GM23248 (cell line): ENCODE measurements around the gene DAAM1.

Experiments used
- EZH2 ChIP-seq: fragments of 200-600 bp; sonication (generic); IDR thresholded peaks from 2 replicates; pipeline ENCODE4 v1.6.1; 2018; ENCODE audit warnings: antibody characterized with exemption, mild to moderate bottlenecking; ENCODE audit not compliant: insufficient read depth, poor library complexity, severe bottlenecking
- EZH2phosphoT487 ChIP-seq: fragments of 200-600 bp; sonication (generic); IDR thresholded peaks from 2 replicates; pipeline ENCODE4 v1.6.1; 2018; ENCODE audit warnings: antibody characterized with exemption, moderate library complexity, mild to moderate bottlenecking, low read depth; ENCODE audit not compliant: insufficient read depth

DNA sequence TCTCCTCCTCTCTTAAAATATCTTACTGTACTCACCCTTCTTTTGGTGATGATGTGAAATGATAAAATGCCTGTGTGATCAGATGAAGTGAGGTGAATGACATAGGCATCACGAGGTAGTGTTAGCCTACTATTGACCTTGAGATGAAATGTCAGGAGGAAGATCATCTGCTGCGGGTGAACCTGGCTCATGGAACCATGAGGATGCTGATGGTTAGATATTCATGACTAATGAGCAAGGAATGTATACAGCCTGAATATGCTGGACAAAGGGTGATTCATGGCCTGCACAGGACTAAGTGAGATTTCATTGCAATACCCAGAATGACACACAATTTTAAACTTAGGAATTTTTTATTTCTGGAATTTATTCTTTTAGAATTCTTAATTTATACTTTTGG, 89.6 kb downstream of the DAAM1 start:
- no peak for TF ChIP-seq EZH2
- TF ChIP-seq EZH2phosphoT487 = no peak
